Activated CD4-positive, alpha-beta T cell treated with anti-CD3 and anti-CD28 coated beads, Interleukin-2, amount 50 U/mL, for 24 hours (primary cell): ENCODE results near the gene DLG2.

ENCODE experiments used
- DNase-seq, 2 donors: peaks; one replicate each; pipeline ENCODE4 v3.0.0-alpha.2; 2020; ENCODE audit warnings: low read depth in 1 of 2, low spot score in 1 of 2

DLG2 gene

DNA sequence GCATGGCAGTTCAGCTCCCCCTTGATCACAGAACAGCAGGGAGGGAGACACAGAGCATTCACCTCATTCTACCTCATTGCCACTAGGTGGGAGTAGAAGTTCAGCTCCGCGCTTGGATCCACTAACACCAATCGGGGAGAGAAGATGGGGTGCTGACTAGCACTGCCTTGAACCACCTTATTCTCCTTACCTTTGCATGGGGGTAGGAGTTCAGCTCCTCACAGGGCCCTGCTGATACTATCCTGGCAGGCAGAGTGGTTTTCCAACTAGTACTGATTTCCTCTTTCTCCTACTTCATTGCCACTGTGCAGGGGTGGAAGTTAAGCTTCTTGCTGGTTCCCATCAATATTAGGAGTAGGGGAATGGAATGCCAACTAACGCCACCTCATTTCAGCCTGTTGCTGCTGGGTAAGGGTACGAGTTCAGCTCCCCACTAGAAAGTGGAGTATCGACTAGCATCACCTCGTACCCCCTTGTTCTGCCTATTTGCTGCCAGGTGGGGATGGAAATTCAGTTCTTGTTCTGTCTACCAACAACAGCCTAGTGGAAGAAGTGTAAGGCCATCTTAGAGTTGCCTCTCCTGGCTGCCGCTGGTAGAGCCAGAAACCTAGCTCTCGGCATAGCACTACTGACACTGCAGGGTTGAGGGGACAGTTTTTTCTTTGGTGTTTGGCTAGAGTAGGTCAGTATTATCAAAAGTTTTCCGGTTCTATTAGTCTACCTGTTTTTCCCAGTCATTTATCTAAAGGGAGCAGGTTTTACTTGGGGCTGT, 1790.1 kb downstream of the DLG2 start:
- no peak for DNase-seq

DNA sequence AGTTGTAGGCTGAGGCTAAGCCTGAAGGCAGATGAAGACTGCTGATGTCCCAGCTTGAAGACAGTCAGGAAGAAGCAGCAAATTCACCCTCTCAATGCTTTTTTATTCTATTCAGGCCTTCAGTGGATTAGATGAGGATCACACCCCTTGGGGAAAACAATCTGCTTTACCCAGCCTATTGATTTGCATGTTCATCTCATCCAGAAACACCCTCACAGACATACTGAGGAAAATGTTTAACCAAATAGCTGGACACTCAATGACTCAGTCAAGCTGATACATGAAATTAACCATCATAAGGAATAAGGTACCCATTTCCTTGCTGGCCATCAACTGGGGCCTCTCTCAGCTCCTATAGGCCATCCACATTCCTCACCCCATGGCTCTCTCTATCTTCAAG, 1791.1 kb downstream of the DLG2 start:
- DNase-seq: no peak

GRCh38 chr11:83835423-83835822, 1791.7 kb downstream of the DLG2 start:
- DNase-seq: no peak

DNA sequence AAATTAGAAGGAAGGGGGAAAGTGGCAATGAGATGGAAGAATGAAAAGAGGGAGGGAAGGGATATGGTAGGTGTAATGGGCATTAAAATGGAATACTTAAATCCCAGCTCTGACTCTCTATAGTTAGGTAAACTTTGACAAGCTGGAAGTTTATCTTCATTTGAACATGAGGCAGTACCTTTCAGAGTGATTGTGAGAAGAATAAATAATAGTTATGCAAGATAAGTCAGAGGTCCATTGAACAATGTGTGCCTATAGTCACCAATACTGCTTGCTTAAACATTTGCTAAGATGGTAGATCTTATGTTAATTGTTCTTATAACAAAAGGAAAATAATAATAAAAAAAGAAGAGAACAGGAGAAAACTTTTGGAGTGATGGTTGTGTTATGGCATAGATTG, 1795.2 kb downstream of the DLG2 start:
- DNase-seq: no peak

- no peak for DNase-seq
Observed at GRCh38 chr11:83827940-83828554, 1799.1 kb downstream of the DLG2 start.

DNA sequence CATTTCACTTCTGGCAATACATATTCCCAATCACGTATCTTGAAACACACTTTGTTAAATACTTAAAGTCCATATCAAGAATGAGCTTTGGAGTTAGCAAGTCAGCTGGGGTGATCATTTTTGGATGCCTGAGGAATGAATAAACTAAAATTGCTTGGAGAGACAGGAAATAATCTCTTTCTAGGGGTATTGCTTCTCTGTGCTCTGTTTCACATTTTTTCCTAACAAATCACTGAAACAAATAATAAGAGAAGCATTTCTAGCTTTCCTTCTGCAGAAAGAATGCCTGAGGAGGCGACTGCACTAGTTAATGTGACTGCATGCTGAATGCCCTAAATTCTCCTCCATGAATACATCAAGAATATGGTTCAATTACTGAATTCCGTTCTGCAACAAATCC, 1799.6 kb downstream of the DLG2 start:
- DNase-seq: no peak

- no peak for DNase-seq
Observed at GRCh38 chr11:83826078-83826477, 1801.1 kb downstream of the DLG2 start.

- no peak for DNase-seq
Observed at GRCh38 chr11:83823461-83824025, 1803.6 kb downstream of the DLG2 start.

GRCh38 chr11:83819931-83820549, 1807.1 kb downstream of the DLG2 start:
- DNase-seq: no peak

DNA sequence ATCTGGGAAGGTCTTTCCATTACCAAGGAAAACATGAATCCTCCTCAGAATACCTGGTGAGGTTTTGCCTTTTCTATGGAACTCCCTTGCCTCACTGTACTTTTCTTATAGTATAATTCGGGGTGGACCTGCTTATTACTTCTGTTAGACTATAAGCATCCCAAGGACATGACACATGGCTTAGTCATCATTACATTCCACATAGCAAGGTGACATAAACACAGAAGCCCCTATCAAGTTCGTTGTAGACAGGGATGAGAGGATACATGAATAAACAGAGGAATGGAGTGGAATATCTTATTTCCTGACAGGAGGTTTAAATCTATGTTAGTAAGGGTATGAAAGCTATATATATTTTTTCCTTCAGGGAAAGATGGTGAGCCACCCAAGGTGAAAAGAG, 1808.8 kb downstream of the DLG2 start:
- DNase-seq: no peak

DNA sequence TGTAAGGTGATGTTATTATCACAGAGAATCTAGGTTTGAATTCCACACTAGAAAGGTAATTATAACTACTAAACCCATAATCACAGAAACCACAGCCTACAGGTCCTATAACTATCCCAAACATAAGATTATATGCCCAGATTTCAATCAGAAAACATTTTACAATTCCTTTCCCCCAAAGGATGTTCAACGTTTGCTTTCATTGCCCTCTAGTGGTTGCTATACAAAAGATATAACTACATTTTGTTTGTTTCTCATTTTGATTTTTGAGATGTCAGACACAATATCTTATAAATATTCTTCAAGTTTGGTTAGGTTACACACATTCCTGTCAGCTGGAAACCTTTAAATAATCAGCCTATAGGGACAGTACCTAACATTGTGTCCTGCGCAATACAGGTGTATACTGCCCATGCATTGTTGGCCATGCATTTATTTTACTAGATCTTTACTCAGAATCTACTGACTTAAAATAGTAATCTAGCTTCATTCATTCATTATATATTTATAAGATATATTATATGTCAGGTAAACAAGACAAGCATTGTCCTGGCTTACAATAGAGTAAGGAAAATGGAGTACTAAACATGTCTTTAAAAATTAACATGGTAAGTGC, 1810.5 kb downstream of the DLG2 start:
- no peak for DNase-seq

GRCh38 chr11:83815736-83816135, 1811.4 kb downstream of the DLG2 start:
- DNase-seq: no peak

- no peak for DNase-seq
Observed at GRCh38 chr11:83813296-83813695, 1813.8 kb downstream of the DLG2 start.

DNA sequence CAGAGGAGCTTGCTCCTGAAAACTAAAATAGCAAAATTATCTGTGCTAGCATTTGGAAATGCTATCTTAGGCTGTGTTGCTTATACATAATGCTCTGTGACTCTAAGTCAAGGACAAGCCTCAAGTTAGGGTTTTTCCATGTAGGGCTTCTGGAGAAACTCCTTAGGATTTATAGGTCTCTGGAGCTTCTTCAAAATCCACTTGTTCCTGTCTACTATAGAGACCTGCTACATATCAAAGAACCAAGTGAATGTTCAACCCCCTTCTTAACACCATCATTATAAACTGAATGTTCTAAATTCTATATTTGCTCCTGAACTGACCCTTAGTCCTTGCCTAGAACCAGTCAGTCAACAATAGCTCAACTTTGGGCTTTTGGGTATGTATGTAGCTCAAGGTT, 1817.9 kb downstream of the DLG2 start:
- DNase-seq: no peak

DNA sequence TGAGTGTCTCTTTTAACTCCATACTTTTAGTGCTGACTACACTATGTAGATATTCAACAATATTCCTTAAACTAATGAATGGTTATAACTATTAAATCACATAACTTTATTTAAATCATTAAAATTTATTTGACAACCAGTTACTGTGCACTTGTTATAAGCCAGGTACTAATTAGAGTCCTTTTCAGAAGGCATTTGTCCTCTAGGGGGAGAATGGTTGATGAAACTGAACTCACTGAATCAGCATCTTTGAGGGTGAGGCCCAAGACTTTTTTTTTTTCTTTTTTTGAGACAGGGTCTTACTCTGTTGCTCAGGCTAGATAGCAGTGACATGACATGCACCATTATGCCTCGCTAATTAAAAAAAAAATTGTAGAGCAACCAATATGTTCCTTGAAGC, 1825.3 kb downstream of the DLG2 start:
- DNase-seq: no peak

GRCh38 chr11:83793310-83793709, 1833.8 kb downstream of the DLG2 start:
- no peak for DNase-seq

GRCh38 chr11:83791557-83791956, 1835.6 kb downstream of the DLG2 start:
- no peak for DNase-seq

DNA sequence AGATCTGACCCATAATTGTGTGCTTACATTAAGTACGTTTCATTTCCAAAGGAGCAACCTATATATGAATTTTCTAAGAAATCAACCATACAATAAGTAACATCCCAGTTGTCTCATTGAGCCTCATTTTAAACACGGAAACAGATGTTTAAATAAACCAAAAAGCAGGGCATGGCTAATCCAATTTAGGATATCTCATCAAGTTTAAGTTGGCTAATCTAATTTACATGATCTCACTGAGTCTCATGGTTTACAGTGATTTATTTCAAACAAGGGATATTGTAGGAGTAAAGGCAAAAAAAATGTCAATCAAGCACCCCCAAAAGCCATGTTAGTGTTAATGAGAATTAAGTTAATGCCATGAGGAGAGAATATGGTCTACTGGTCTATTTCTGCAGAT, 1841.2 kb downstream of the DLG2 start:
- no peak for DNase-seq

- DNase-seq: no peak
Observed at GRCh38 chr11:83784419-83784818, 1842.7 kb downstream of the DLG2 start.

GRCh38 chr11:83782329-83782728, 1844.8 kb downstream of the DLG2 start:
- DNase-seq: no peak

DNA sequence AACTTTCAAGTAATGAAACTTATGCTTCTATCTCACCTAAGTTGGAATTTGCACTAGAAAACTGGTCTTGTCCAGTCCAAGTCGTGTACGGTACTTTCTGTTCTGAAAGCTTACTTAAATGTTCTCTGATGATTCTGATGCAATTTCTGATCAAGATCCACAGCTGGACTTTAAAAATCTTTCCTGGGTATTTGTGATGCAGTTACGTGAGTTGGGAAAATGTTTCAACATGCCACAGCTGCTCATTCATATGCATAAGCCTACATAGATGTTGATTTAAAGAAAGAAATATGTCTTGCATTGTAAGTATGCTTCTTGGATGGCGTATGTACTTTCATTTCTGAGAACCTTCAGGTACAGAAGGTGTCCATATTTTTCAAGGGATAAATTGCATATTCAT, 1847.3 kb downstream of the DLG2 start:
- no peak for DNase-seq

DNA sequence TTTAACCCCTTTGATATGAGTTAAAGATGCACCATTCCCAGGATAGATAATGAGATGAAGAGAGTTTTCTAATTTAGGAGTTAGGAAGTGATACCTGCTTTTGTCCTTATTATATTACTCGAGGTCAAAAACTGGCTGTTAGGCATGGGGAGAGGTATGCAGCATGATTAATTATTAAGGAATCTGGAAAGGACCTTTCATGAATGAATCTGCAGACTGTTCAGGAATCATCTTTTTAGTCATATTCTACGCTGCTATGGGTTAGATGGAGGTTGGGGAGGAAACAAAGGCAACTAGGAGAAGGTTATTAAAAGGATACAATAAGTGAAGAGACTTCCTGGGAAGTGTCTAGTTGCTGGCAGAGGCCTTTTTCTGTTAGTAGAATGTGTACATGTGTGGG, 1848.5 kb downstream of the DLG2 start:
- DNase-seq: no peak
